Fibroblast of lung (primary cell): ENCODE data around the gene ALDOB. TPM values are rescaled to one million over a fixed set of nuclear protein-coding genes. Genes with fewer than 3 reads are reported as not detected.

Source experiments
- DNase-seq, 2 donors: peaks; one replicate each; pipeline versions ENCODE4 v3.0.0 to v3.0.0-alpha.2; 2010; ENCODE audit warnings: low read depth in 2 of 2
- H2AFZ ChIP-seq: 2 replicates; pipeline ENCODE4 v1.5.1; 2012; ENCODE audit warnings: low read length, control low read depth, inconsistent platforms
- H3K27ac ChIP-seq: 2 replicates; pipeline ENCODE4 v1.5.1; 2011; ENCODE audit warnings: low read length, control low read depth; ENCODE audit not compliant: insufficient read depth
- H3K27me3 ChIP-seq: 2 replicates; pipeline ENCODE4 v1.5.1; 2011; ENCODE audit warnings: mild to moderate bottlenecking, low read length; ENCODE audit not compliant: control insufficient read depth, insufficient read depth
- H3K36me3 ChIP-seq: 2 replicates; pipeline ENCODE4 v1.5.1; 2011; ENCODE audit warnings: low read length; ENCODE audit not compliant: control insufficient read depth, insufficient read depth
- H3K4me1 ChIP-seq: 2 replicates; pipeline ENCODE4 v1.5.1; 2011; ENCODE audit warnings: low read length; ENCODE audit not compliant: control insufficient read depth, insufficient read depth; ENCODE audit errors: extremely low read depth
- H3K4me2 ChIP-seq: 2 replicates; pipeline ENCODE4 v1.5.1; 2011; ENCODE audit warnings: low read length, control low read depth; ENCODE audit not compliant: insufficient read depth; ENCODE audit errors: extremely low read depth
- H3K4me3 ChIP-seq, 4 experiments: fragments of 200-600 bp in 1 of 4; sonication (generic) in 1 of 4; replicated peaks in 1 of 4; 2 replicates each; pipeline ENCODE4 v1.5.1; 2011 to 2016; ENCODE audit warnings: low read length in 4 of 4, low read depth in 3 of 4, mild to moderate bottlenecking in 3 of 4, control low read depth in 2 of 4, inconsistent platforms in 1 of 4, mixed read lengths in 1 of 4; ENCODE audit not compliant: insufficient read depth in 1 of 4; ENCODE audit errors: control extremely low read depth in 1 of 4
- H3K79me2 ChIP-seq: 2 replicates; pipeline ENCODE4 v1.5.1; 2012; ENCODE audit warnings: mild to moderate bottlenecking, low read length, inconsistent platforms; ENCODE audit not compliant: control insufficient read depth, insufficient read depth
- H3K9ac ChIP-seq: 2 replicates; pipeline ENCODE4 v1.5.1; 2011; ENCODE audit warnings: mild to moderate bottlenecking, low read length, control low read depth; ENCODE audit not compliant: insufficient read depth
- H3K9me3 ChIP-seq: 2 replicates; pipeline ENCODE4 v1.5.1; 2012; ENCODE audit warnings: low read depth, low read length; ENCODE audit not compliant: control insufficient read depth, insufficient read depth
- H4K20me1 ChIP-seq: 2 replicates; pipeline ENCODE4 v1.5.1; 2011; ENCODE audit warnings: low read length; ENCODE audit not compliant: control insufficient read depth, insufficient read depth; ENCODE audit errors: extremely low read depth
- EZH2 ChIP-seq: IDR thresholded peaks from 2 replicates; pipeline ENCODE4 v1.5.1; 2012; ENCODE audit warnings: low read length, control low read depth, mild to moderate bottlenecking; ENCODE audit errors: missing control alignments
- polyA plus RNA-seq, 2 donors: library from polyadenylated mRNA; depleted of rRNA in 1 of 2; stranded (reverse) in 1 of 2; unstranded in 1 of 2; fragments of >200 nt; gene quantifications; 2 replicates each; pipeline ENCODE4 v1.2.1, GENCODE V29; 2011 to 2012; ENCODE audit warnings: missing spikeins in 1 of 2
- total RNA-seq: library from RNA; depleted of rRNA; stranded (reverse); fragments of >200 nt; gene quantifications from 2 replicates; pipeline ENCODE4 v1.2.1, GENCODE V29; 2014
- TF ChIP-seq, protein P1 (sequence below), 2 donors: IDR thresholded peaks in 1 of 2; conservative IDR thresholded peaks in 1 of 2; 1 replicate in 1 of 2; 2 replicates in 1 of 2; pipeline ENCODE4 v1.5.1; 2011 to 2012; ENCODE audit warnings: low read length in 2 of 2, control low read depth in 1 of 2, inconsistent platforms in 1 of 2, low read depth in 1 of 2, mild to moderate bottlenecking in 1 of 2

ALDOB gene
- total and polyA plus RNA-seq, 2 donors (not counting 1 experiment from before 2014, with no cell fraction given): not detected

DNA sequence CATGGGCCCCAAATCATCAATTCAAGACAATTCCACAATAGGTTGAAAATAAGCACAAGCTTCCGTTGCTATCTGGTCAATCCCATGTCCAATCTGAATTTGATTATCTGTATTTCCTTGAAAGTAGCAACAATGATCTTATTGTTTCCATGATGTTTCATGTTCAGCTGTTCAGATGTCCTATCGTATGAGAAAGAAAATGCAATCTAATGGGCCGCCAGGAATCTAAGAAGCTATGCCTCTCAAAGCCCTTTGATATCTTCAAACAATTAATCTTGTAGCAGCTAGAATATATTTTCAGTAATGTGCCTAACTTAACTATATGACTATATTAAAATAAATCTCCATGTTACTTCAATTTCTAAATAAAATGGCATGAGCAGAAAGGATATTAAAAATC is 32.1 kb upstream of the ALDOB start:
- DNase-seq: no peak
- Histone ChIP-seq H3K79me2 (no peaks in the 10 kb centered on the region), H3K9ac (no peak overlapping the region)

DNA sequence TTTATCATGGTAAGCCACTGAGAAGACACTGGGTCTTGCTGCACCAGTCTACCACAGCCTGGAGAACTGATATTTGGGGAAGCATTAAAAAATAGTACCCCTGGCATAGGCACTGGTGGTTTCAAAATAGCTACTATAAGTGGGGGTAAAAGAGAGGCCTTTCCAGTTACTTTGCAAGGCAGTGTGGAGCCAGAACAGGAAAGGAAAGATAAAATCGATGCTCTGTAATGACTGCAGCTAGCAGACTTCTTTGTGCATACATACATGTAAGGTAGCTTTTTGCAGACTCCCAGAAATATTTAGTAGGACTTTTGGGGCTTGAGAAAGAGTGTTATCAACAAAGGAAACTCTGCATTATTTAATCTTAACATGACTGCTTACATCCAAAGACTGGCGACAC is 31.3 kb upstream of the ALDOB start:
- Histone ChIP-seq H4K20me1 (no peaks in the 10 kb centered on the region), H2AFZ (no peak overlapping the region), H3K4me3 (no peak overlapping the region), H3K27me3 (no peaks in the 10 kb centered on the region), H3K27ac (no peak overlapping the region), H3K4me2 (no peak overlapping the region), H3K4me1 (peaks cover 2% of the 10 kb centered on the region), H3K9me3 (no peaks in the 10 kb centered on the region), H3K9ac (no peak overlapping the region), H3K36me3 (no peaks in the 10 kb centered on the region), H3K79me2 (no peaks in the 10 kb centered on the region)
- TF ChIP-seq, protein P1, sequence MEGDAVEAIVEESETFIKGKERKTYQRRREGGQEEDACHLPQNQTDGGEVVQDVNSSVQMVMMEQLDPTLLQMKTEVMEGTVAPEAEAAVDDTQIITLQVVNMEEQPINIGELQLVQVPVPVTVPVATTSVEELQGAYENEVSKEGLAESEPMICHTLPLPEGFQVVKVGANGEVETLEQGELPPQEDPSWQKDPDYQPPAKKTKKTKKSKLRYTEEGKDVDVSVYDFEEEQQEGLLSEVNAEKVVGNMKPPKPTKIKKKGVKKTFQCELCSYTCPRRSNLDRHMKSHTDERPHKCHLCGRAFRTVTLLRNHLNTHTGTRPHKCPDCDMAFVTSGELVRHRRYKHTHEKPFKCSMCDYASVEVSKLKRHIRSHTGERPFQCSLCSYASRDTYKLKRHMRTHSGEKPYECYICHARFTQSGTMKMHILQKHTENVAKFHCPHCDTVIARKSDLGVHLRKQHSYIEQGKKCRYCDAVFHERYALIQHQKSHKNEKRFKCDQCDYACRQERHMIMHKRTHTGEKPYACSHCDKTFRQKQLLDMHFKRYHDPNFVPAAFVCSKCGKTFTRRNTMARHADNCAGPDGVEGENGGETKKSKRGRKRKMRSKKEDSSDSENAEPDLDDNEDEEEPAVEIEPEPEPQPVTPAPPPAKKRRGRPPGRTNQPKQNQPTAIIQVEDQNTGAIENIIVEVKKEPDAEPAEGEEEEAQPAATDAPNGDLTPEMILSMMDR (conservative IDR thresholded peaks at IDR 0.05 in 1 of 2, IDR thresholded peaks at IDR 0.05 in 1 of 2; ENCODE audit: low read depth in 1 of 2, low read length in 2 of 2): no peak
- TF ChIP-seq EZH2: no peak
- no peak for DNase-seq

More for the DNA sequence above, 32.1 kb upstream of the ALDOB start:
- no peaks in the 10 kb centered on the region for H3K9me3 ChIP-seq
- no peak overlapping the region for H3K4me2 ChIP-seq
- no peaks in the 10 kb centered on the region for H3K36me3 ChIP-seq
- no peak for TF ChIP-seq EZH2
- TF ChIP-seq, protein P1 (conservative IDR thresholded peaks at IDR 0.05 in 1 of 2, IDR thresholded peaks at IDR 0.05 in 1 of 2; ENCODE audit: low read depth in 1 of 2, low read length in 2 of 2): no peak
- H3K27ac ChIP-seq: no peak overlapping the region
- no peak overlapping the region for H2AFZ ChIP-seq
- peaks cover 2% of the 10 kb centered on the region for H3K4me1 ChIP-seq
- no peaks in the 10 kb centered on the region for H3K27me3 ChIP-seq
- H4K20me1 ChIP-seq: no peaks in the 10 kb centered on the region
- no peak overlapping the region for H3K4me3 ChIP-seq

DNA sequence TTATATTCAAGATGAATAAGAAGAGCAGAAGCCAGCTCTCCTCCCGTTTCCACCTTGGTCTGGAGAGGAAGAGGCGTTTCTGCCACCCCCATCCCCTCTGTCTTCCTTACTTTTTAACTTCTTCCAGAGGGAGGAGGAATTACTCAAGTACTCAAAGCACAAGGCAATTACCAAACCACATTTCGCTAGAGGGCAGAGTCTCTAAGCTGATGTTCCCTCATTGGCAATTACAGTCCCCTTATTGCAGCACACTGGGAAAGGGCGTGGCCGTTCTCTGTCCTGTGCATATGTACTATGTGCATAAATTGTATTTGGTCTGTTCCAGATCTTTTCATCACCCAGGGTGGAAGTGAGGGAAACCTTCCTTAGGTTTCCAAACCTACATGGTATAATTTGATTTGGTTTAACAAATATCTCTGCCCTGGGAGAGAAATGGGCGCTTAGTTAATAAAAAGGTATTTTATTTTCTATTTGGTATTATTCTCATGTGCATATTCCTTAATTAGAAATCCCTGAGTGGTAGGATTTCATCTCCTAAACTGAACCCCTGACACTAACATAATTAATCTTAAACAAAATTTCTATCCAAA is 29.8 kb upstream of the ALDOB start:
- TF ChIP-seq, protein P1 (conservative IDR thresholded peaks at IDR 0.05 in 1 of 2, IDR thresholded peaks at IDR 0.05 in 1 of 2; ENCODE audit: low read depth in 1 of 2, low read length in 2 of 2): peak; percentile 51 to 67
- no peak for TF ChIP-seq EZH2
- Histone ChIP-seq H3K9me3 (no peaks in the 10 kb centered on the region), H3K4me1 (peaks cover 2% of the 10 kb centered on the region), H3K36me3 (no peaks in the 10 kb centered on the region), H4K20me1 (no peaks in the 10 kb centered on the region), H3K4me2 (no peak overlapping the region), H3K79me2 (no peaks in the 10 kb centered on the region), H3K4me3 (no peak overlapping the region), H3K27me3 (no peaks in the 10 kb centered on the region), H2AFZ (no peak overlapping the region), H3K9ac (no peak overlapping the region), H3K27ac (no peak overlapping the region)
- peak; percentile 57 to 88 for DNase-seq
